Measurements from ENCODE around the gene CC2D2B.
"Not testable (repeated sequence)": the region's sequence is repeated elsewhere in the genome, so short reads cannot be mapped to it uniquely, and the experiment has no call there.

CC2D2B gene, protein sequence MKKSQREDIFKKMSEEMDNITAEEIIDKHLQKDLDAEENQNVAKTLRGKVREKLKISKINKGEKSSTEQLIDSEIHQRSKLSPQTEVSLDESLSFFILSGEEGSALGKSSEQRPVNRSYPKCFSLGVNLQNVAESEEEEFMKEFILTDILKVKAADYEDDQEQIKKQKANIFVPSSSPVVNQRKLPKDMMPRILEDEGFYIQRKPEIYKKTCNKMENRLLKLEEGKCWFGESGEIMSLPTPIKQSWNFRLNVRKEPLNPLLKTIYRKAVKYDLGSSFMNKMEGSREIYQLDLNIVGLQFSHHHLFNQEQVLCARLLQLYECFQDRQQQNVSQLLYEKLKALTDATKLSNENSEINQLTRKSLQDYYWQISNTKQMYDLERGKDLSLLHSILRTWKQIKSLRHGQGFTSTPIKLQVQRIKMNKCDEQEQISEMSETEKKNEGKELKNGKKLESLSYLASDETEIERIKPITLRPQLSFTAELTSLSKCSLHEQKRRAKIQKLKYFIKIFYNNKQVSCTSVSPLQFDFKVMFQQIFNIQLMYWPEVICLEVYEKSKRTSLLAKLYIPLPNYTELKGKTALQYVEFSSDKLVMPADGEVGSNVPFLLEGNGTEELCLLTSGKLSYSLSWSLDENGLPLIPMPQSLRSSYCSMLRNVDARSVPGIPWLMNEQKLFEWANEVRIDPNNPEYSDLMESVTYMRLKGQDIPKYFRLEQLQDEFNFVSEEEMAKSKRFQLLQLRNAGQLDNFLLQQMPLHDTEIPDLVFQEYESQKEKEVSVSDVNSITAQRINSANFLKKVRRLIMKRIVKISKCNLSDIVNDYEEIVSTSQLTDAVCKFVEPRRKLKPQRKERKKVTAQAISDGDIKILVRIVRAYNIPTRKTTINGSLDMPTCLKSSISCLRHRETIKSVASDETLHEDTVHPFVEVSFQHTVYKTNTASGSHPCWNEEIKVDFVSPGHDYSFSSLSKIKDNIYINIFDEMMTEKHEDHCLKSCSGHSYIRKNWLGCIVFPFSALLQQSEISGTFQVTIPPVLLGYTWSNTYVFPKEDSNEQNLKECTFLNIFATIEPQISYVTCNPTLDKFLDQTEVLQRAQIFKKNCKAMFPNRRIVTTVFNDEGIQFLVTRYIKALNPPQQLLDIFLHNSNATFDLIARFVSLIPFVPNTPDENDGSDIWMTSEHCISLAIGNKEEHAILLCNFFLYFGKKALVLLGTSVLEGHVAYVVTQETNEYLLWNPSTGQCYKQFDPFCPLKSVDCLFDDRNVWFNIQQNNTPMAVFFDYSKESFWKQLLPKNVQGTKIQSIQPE (N-terminal part only)

DNA sequence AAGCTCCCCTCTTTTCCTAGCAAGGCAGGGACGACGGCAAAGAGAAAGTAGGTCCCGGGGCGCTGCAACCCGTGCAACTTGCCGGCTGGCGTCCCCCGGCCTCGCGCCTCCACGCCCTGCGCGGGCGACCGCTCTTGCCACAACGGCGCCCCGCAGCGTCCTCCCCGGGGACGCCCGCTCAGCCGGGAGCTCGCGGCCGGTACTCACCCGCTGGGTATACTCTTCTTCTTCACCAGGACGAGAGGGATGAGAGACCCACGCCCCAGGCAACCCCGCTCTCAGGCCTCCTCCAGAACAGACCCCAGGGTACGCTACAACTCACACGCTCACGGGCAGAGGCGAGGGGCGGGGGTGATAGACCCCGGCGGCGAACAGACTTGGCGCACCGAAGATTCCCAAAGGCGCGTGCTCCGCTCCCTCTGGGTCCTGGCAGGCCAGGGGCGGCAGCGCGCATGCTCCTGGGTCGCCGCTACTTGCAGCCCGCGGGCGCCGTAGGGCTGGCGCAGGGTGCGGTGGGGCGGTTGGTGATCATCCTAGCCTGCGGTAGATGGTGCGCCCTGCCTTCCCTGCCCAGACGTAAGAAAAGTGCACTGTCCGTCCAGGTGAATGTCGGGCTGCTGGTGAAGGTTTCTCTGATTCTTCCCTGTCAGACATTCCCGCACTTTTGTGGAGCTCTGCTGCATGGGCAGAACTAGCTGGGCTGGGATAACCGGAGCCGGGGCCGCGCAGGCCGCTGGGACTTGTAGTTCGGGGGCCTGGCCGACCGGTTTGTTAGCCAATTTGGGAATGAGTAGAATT, at the start of gene CC2D2B:
Gene CC2D2B (plus strand): TSS at position 520 of the 798 bp plus-strand sequence. CDS start 3,349 bp downstream, outside the sequence.
- peak; percentile 58 to 98 (median 86) for DNase-seq

DNA sequence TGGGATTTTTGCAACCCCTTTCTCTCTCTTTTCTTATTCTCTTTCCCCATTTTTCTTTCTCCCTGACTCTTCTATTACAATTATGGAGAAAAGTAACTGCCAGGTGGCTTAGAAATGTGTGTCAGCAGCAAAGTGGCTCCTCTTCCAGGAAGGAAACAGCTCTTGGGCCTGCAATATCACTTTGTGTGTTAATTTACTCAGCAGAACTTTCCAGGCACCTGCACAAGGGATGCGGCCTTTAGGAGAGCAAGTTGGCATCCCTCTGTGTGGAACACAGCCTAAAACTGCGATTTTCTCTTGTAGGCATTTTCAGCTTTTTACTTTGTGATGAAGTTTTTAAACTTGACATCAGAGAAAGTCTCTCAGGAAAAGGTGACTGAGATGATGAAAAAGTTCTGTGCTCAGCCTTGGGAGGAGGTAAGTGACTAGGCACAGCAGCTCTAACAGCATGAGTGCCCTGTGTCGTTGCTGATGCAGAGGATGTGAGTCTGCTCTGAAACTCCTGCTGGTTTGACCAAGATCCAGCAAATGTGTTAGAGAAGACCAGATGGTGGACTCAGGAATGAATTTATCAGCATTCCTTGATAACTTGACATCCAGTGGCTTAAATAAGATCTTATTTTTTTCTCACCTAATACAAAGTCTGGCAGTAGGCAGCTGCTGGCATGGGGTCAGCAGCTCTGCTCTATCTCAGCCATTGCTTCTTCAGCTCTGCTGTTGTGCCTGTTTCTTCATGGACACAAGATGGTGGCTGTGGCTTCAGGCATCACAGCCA, 47.4 kb upstream of the CC2D2B start:
- DNase-seq: no peak

DNA sequence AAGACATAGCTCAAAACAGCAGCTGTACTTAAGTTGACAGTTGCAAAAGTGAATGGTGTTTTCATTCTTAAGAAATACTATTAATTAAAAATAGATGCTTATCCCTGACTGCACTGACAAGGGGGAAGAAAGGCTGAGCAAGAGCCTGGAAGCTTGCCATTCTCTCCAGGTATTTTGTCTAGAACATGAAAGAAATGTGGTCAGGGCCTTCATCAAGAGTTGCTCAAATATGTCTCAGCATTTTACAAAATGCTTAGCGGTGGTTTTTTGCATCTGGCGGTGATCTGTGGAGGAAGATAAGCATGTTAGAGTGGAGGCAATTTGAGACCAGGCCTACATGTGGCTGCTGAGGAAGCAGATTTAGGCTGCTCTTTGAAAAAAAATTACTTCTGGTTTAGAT, 46.4 kb upstream of the CC2D2B start:
- no peak for DNase-seq

DNA sequence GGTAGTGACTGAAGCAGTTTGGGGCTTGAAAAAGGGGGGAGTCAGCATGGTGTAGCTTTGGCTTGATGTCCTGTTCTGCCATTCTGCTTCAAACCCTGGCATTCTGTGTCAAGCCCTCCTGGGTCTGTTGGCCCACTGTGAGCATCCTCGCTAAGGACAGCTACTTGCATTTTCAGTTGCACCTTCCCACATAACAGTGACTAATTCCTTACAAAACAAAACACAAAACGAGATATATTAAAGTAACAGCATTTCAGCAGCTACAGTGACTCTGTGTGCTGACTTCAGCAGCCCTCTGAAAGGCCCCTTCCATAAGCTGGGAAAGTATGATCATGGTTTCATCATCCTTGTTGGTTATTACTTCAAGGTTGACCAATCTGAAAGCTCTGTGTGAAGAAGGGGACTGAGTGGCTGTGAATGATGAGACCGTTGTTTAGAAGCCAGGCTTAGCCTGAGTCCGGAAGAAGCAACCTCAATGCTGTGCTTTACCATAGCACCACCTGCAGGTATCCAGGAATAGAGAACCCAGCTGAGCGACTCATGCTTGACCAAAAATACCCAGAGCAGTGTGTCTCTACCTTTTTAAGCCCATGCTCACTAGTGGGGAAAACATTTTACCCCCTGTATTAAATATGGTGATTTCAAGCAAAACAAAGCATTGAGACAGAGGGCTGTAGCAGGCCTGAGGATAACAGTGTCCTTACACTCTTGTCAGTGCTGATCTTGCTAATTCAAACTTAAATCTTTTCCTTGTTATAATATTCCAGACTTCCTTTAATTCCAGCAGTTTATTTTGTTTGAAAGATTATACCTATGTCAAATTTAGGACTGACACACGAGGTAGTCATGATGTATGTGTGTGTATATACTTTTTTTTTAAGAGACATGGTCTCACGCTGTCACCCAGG, 42.6 kb upstream of the CC2D2B start:
- DNase-seq: peak in 17 of 51 donors; percentile 1 to 45 (median 9)

DNA sequence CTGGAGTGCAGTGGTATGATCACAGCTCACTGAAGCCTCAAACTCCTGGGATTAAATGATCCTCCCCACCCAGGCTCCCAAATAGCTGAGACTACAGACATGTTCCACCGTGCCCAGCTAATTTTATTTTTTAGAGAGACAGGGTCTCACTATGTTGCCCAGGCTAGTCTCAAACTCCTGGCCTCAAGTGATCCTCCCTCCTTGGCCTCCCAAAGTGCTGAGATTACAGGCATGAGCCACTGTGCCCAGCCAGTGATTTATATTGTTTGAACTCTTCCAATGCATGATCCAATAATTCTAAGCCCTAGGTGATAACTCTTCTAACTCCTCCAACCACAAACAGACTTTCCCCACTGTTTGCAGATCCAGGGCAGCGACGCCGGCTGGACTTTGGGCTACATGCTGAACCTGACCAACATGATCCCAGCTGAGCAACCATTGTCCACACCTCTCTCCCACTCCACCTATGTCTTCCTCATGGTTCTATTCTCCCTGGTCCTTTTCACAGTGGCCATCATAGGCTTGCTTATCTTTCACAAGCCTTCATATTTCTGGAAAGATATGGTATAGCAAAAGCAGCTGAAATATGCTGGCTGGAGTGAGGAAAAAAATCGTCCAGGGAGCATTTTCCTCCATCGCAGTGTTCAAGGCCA, 41.8 kb upstream of the CC2D2B start:
- no peak for DNase-seq

DNA sequence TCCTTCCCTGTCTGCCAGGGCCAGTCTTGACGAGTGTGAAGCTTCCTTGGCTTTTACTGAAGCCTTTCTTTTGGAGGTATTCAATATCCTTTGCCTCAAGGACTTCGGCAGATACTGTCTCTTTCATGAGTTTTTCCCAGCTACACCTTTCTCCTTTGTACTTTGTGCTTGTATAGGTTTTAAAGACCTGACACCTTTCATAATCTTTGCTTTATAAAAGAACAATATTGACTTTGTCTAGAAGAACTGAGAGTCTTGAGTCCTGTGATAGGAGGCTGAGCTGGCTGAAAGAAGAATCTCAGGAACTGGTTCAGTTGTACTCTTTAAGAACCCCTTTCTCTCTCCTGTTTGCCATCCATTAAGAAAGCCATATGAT, 41.3 kb upstream of the CC2D2B start:
- no peak for DNase-seq

DNA sequence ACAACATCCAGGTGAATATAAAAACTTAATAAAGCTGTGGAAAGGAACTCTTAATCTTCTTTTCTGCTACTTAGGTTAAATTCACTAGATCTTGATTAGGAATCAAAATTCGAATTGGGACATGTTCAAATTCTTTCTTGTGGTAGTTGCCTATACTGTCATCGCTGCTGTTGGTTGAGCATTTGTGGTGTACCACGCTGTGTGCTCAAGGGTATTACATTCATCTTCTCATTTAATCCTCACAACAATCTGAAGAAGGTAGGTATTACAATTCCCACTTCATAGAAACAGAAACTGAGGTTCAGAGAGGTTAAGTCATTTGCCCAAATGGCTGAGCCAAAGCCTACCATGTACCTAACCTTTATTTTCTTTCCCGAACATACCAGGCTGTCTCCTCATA, 39.9 kb upstream of the CC2D2B start:
- no peak for DNase-seq

DNA sequence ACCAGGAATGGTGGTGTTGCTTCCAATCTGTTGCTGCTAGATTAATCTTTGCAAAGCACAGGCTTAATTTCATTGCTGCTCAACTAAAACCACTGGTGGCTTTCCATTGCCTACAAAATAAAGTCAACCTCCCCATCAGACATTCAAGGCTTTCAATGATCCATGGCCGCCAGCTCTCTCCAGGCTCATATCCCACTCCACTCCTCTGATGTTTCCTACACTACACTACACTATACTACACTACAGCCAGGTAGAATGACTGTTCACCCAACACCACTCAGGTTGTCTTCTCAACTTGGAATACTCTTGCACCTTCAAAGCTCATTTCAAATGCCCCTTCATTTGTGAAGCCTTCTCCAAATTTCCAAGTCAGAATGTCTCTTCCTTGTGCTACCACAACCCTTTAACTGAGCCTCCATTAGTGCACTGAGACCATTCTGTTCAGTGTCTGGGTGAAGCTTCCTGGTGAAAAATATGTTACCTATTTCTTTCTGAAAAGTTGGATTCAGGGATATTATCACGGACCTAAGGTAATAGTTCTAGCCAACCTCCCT, 35.5 kb upstream of the CC2D2B start:
- DNase-seq: no peak

DNA sequence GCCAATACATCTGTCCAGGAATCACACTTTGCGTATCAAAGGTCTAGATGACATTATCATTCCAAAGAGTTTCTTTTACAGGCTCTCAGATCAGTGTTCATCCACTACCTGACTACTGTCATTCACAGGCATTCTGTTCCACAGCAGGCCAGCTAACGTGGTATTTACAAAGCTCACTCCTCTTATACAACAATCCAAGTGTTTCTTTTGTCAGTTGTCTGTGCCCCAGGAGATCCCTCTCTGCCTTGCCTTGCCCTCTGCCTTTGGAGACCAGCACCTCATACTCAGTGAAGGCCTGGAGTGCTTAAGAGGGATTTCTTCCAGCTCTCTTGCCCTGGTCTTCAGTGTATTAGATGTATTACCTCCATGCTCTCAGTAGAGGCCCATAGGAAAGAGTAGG, 34.6 kb upstream of the CC2D2B start:
- DNase-seq: no peak

DNA sequence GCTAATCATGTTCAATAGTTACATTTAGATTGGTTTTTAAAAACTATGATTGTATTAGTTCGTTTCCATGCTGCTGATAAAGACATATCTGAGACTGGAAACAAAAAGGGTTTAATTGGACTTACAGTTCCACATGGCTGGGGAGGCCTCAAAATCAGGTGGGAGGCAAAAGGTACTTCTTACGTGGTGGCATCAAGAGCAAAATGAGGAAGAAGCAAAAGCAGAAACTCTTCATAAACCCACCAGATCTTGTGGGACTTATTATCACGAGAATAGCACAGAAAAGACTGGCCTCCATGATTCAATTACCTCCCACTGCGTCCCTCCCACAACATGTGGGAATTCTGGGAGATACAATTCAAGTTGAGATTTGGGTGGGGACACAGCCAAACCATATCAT, 34.1 kb upstream of the CC2D2B start:
- DNase-seq: no peak

DNA sequence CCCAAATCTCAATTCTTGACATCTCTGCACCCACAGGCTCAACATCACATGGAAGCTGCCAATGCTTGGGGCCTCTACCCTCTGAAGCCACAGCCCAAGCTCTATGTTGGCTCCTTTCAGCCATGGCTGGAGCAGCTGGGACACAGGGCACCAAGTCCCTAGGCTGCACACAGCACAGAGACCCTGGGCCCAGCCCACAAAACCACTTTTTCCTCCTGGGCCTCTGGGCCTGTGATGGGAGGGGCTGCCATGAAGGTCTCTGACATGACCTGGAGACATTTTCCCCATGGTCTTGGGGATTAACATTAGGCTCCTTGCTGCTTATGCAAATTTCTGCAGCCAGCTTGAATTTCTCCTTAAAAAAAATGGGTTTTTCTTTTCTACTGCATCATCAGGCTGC, 33.0 kb upstream of the CC2D2B start:
- not testable (repeated sequence) for DNase-seq

DNA sequence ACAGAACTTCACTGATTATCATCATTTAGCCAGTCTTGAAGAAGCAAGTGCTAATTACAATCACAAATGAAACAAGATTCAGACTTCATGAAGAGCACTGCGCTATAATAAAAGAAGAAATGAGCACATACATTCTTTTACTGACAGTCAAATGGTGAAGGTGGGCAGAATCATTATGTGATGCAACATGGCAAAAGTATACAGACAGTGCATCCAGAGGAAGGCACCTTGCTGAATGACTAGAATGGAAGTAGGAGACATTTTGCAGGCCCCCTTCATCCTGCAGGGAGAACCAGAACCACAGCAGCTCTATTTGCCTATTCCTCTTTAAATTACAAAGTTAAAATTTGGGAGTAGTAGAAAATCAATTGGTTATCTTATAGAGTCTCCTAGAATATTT, 31.0 kb upstream of the CC2D2B start:
- DNase-seq: no peak

DNA sequence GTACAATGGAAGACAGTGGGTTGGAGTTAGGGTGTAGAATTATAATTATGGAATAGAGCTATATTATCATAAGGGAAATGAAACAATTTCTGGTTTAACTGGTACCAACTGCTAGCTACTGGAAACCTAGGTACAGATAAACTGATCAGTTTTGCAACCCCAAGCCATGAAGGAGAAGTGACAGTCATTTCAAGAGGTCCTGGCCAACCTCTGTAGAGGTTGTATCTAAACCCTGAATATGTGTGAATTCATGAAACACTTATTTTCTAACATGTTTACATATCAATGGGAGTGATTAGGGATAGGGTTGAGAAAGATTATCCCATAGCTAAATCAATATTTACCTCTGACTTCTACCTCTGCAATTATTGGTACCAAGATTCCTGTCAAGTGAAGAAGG, 29.9 kb upstream of the CC2D2B start:
- no peak for DNase-seq

DNA sequence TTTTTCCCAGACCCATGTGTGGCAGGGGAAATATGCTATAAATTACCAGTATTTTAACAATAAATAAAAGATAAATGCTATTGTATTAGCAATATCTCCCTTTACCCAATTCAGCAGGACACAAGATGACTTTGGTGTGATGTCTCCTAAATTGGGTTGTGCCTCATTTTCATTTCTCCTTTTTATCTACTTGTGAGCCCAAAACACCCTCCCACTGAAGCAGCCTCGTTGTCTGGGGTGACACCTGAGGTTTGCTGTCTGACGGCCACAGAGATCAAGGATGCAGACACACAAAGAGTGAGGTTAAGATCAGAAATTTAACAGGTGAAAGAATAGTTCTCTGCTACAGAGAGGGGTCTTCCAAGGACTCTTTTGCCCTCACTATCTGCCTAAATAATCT, 27.1 kb upstream of the CC2D2B start:
- no peak for DNase-seq

DNA sequence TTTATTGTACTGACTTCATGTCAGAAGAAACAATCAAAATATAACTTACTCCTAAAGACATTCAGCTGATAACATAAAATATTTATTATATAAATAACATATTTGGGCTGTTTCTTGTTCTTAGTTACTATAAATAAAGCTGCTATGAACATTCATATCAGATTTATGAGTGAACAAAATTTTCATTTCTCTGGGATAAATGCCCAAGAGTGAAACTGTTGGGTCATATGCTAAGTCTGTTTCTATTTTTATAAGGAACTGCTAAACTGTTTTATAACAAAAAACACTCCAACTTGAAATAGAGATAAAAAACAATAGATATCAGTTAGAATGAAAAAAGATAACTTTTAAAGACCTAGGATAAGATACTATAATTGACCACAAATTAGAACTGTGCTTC, 26.5 kb upstream of the CC2D2B start:
- DNase-seq: no peak

DNA sequence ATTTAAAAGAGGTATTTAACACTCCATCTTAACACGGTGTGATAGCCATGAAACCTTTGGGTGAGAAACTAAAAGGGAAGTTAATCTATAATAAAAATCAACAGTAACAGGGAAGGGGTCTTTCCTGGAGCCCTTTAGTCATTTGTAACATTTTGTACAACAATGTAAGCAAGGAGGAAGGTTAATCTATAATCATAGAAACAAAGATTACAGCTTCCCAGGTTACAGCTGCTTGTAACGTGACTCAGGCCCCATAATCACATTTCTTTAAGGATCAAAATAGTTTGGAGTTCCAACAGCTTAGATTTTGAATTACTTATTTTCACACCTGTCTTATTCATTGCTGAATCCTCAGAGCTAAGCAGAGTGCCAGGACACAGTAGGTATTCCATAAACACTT, 17.9 kb upstream of the CC2D2B start:
- no peak for DNase-seq

DNA sequence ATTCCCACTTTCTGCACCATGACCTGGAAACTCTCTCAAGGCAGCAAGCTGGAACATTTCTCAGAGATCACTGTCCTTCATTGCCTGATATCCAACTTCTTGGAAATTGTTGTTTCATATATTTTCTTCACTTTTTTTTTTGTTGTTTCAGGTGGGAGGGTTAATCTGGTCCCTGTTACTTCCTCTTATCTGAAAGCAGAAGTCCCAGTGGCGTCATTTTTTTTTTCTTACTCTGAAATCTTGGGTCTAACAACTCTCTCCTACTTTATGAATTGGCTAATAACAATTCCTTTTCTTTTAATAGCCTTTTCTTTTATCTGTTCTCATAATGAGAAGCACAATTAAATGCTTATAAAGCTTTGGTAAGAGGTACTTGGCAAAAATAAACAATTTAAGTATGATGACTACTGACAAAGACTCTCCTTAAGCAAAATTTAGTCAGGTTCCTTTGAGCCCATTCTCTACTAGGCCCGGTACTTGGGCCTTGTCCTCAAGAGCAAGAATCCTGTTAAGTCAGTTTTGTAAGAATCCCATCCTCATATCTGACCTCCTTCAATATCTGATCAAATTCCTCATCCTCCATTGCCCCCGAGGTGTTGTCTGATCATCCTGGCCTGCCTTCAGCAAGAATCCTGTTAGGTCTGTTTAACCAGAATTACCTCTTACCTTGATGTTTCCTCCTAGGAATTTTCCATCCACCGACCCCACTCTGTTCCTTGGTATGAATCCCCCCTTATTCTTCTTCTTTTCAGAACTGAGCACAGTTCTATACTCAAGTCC, 11.5 kb upstream of the CC2D2B start:
- DNase-seq: no peak
